ENCODE data around the gene PCNX3. TPM values are rescaled to one million over a fixed set of nuclear protein-coding genes. Genes with fewer than 3 reads are reported as not detected.

The PCNX3 gene
- total and polyA plus RNA-seq, 2 experiments from 2014 or later, result 8.1 to 23.5 TPM

- no peak for DNase-seq
- no peaks in the 10 kb centered on the region for H4K20me1 ChIP-seq (ENCODE audit: insufficient read depth)
- 85 to 86% methylated on average over 25 to 26 of the region's 26 CpGs for WGBS, 2 experiments (ENCODE audit: low coverage in 1 of 2, low lambda C conversion rate in 2 of 2, missing lambda C conversion rate in 2 of 2)
- 0 out of 2 replicates have a peak, but pooled peaks cover 6% of the 10 kb centered on the region for H3K36me3 ChIP-seq (ENCODE audit: low read depth)
- H3K9ac ChIP-seq, result no peak overlapping the region
- no peak overlapping the region for H3K4me3 ChIP-seq
- no peaks in the 10 kb centered on the region for H3K4me1 ChIP-seq (ENCODE audit: insufficient read depth)
- no peaks in the 10 kb centered on the region for H3K9me3 ChIP-seq (ENCODE audit: low read depth)
- no peaks in the 10 kb centered on the region for H3K9me2 ChIP-seq (ENCODE audit: insufficient read depth)
- TF ChIP-seq EZH2phosphoT487 (IDR thresholded peaks at IDR 0.05; ENCODE audit: insufficient read depth, low read depth) (no peak), EZH2 (IDR thresholded peaks at IDR 0.05; ENCODE audit: insufficient read depth, poor library complexity, severe bottlenecking) (no peak)
- H3K79me2 ChIP-seq (ENCODE audit: insufficient read depth), result no peaks in the 10 kb centered on the region
- in situ Hi-C loops (cut with MboI), result no loop called here
- H3K4me2 ChIP-seq (ENCODE audit: unreplicated experiment), result no peak overlapping the region
- no peak overlapping the region for H3K27ac ChIP-seq
- peaks cover 14% of the 10 kb centered on the region for H3F3A ChIP-seq (ENCODE audit: insufficient read depth)
- no peaks in the 10 kb centered on the region for H3K27me3 ChIP-seq (replicated peaks; ENCODE audit: insufficient read depth)
- no peak overlapping the region for H2AFZ ChIP-seq
These were observed 21.8 kb upstream of the PCNX3 start for GRCh38 chr11:65593518-65594414.

DNA sequence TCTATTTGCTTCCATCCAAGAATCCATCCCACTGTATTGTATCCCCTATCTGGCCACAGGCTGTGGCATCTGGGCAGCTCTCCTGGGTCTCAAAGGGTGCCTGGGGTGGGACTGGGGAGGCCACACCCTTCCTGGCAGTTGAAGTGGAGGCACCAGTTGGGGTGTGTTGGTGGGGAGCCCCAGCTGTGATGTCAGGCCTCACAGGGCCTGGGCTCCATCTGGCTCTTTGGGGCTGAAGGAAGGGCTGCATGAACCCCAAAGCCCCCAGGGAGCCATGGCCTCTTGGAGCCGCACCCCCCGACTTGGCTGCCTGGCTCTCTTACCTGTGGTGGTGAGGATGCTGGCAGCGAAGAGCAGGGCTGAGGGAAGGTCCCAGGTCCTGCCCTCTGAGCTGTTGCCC, 20.4 kb upstream of the PCNX3 start:
- peaks cover 14% of the 10 kb centered on the region for H3F3A ChIP-seq (ENCODE audit: insufficient read depth)
- no peaks in the 10 kb centered on the region for H3K9me3 ChIP-seq (ENCODE audit: low read depth)
- in situ Hi-C loops (cut with MboI), result no loop called here
- no peak for DNase-seq
- H3K4me3 ChIP-seq, result no peak overlapping the region
- H3K27me3 ChIP-seq (replicated peaks; ENCODE audit: insufficient read depth), result no peaks in the 10 kb centered on the region
- TF ChIP-seq EZH2phosphoT487 (IDR thresholded peaks at IDR 0.05; ENCODE audit: insufficient read depth, low read depth) (no peak), EZH2 (IDR thresholded peaks at IDR 0.05; ENCODE audit: insufficient read depth, poor library complexity, severe bottlenecking) (no peak)
- no peak overlapping the region for H3K4me2 ChIP-seq (ENCODE audit: unreplicated experiment)
- no peaks in the 10 kb centered on the region for H4K20me1 ChIP-seq (ENCODE audit: insufficient read depth)
- H3K27ac ChIP-seq, result no peak overlapping the region
- H3K9ac ChIP-seq, result no peak overlapping the region
- WGBS, 2 experiments (ENCODE audit: low coverage in 1 of 2, low lambda C conversion rate in 2 of 2, missing lambda C conversion rate in 2 of 2), result 42 to 48% methylated on average over 3 of the region's 3 CpGs
- no peaks in the 10 kb centered on the region for H3K79me2 ChIP-seq (ENCODE audit: insufficient read depth)
- H3K36me3 ChIP-seq (ENCODE audit: low read depth), result 0 out of 2 replicates have a peak, but pooled peaks cover 6% of the 10 kb centered on the region
- H2AFZ ChIP-seq, result no peak overlapping the region
- no peaks in the 10 kb centered on the region for H3K9me2 ChIP-seq (ENCODE audit: insufficient read depth)
- H3K4me1 ChIP-seq (ENCODE audit: insufficient read depth), result no peaks in the 10 kb centered on the region

- Histone ChIP-seq H3K79me2 (ENCODE audit: insufficient read depth) (no peaks in the 10 kb centered on the region), H3K4me2 (ENCODE audit: unreplicated experiment) (no peak within 1 kb of the TSS), H3K9me2 (ENCODE audit: insufficient read depth) (no peaks in the 10 kb centered on the region), H3K4me3 (no peak within 1 kb of the TSS), H2AFZ (no peak within 1 kb of the TSS), H3K9me3 (ENCODE audit: low read depth) (no peaks in the 10 kb centered on the region), H3K36me3 (ENCODE audit: low read depth) (0 out of 2 replicates have a peak, but pooled peaks cover under 1% of the 10 kb centered on the region), H4K20me1 (ENCODE audit: insufficient read depth) (no peaks in the 10 kb centered on the region), H3K27me3 (replicated peaks; ENCODE audit: insufficient read depth) (no peaks in the 10 kb centered on the region), H3K9ac (no peak within 1 kb of the TSS), H3K27ac (no peak within 1 kb of the TSS), H3K4me1 (ENCODE audit: insufficient read depth) (no peaks in the 10 kb centered on the region), H3F3A (ENCODE audit: insufficient read depth) (peaks cover 12% of the 10 kb centered on the region)
- TF ChIP-seq EZH2phosphoT487 (IDR thresholded peaks at IDR 0.05; ENCODE audit: insufficient read depth, low read depth), result no peak
- no peak for TF ChIP-seq EZH2 (IDR thresholded peaks at IDR 0.05; ENCODE audit: insufficient read depth, poor library complexity, severe bottlenecking)
- 61 to 80% methylated on average over 10 of the region's 12 CpGs for WGBS, 2 experiments (ENCODE audit: low coverage in 1 of 2, low lambda C conversion rate in 2 of 2, missing lambda C conversion rate in 2 of 2)
- in situ Hi-C loops (cut with MboI), result no loop called here
- DNase-seq, result no peak
These were observed 19.9 kb upstream of the PCNX3 start, which contains the start of gene KCNK7 for GRCh38 chr11:65595543-65596281. TSS of gene KCNK7 (minus strand) at chr11:65595800. CDS start at chr11:65595772, 28 bp downstream.

- no peaks in the 10 kb centered on the region for H4K20me1 ChIP-seq (ENCODE audit: insufficient read depth)
- no peaks in the 10 kb centered on the region for H3K36me3 ChIP-seq (ENCODE audit: low read depth)
- H3K4me1 ChIP-seq (ENCODE audit: insufficient read depth), result no peaks in the 10 kb centered on the region
- TF ChIP-seq EZH2 (IDR thresholded peaks at IDR 0.05; ENCODE audit: insufficient read depth, poor library complexity, severe bottlenecking), result no peak
- TF ChIP-seq EZH2phosphoT487 (IDR thresholded peaks at IDR 0.05; ENCODE audit: insufficient read depth, low read depth), result no peak
- no peaks in the 10 kb centered on the region for H3K27me3 ChIP-seq (replicated peaks; ENCODE audit: insufficient read depth)
- in situ Hi-C loops (cut with MboI), result no loop called here
- DNase-seq, result no peak
- no peak overlapping the region for H3K9ac ChIP-seq
- H3K4me3 ChIP-seq, result no peak overlapping the region
- no peak overlapping the region for H3K27ac ChIP-seq
- H3K9me3 ChIP-seq (ENCODE audit: low read depth), result no peaks in the 10 kb centered on the region
- peaks cover 9% of the 10 kb centered on the region; the same call in 1 of the 2 replicates for H3F3A ChIP-seq (ENCODE audit: insufficient read depth)
- no peaks in the 10 kb centered on the region for H3K79me2 ChIP-seq (ENCODE audit: insufficient read depth)
- H3K4me2 ChIP-seq (ENCODE audit: unreplicated experiment), result no peak overlapping the region
- H3K9me2 ChIP-seq (ENCODE audit: insufficient read depth), result no peaks in the 10 kb centered on the region
- WGBS, 2 experiments (ENCODE audit: low coverage in 1 of 2, low lambda C conversion rate in 2 of 2, missing lambda C conversion rate in 2 of 2), result 41 to 61% methylated on average over 3 to 6 of the region's 6 CpGs
- H2AFZ ChIP-seq, result no peak overlapping the region
These were observed 19.1 kb upstream of the PCNX3 start for GRCh38 chr11:65596520-65596919.
